ENCODE data around the gene PDCD1LG2.
"Not testable (repeated sequence)": the region's sequence is repeated elsewhere in the genome, so short reads cannot be mapped to it uniquely, and the experiment has no call there.

PDCD1LG2 gene

DNA sequence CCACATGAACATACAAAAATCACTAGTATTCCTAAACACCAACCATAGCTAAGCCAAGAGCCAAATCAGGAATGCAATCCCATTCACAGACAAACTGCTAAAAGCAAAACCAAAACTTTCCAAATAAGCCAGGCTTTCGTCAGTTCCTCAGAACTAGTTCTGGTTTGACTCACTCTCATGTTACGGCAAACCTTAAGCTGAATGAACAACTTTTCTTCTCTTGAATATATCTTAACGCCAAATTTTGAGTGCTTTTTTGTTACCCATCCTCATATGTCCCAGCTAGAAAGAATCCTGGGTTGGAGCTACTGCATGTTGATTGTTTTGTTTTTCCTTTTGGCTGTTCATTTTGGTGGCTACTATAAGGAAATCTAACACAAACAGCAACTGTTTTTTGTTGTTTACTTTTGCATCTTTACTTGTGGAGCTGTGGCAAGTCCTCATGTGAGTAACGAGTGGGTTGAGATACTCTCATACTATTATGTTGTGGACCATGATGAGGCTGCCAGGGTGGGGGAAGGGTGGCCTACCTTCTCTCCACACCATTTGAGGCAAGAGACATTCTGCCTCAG lies at the start of gene PDCD1LG2:
TSS of gene PDCD1LG2 (plus strand) at position 172 of the 572 bp plus-strand sequence. CDS start 12,016 bp downstream, outside the sequence.
- DNase-seq: no peak

DNA sequence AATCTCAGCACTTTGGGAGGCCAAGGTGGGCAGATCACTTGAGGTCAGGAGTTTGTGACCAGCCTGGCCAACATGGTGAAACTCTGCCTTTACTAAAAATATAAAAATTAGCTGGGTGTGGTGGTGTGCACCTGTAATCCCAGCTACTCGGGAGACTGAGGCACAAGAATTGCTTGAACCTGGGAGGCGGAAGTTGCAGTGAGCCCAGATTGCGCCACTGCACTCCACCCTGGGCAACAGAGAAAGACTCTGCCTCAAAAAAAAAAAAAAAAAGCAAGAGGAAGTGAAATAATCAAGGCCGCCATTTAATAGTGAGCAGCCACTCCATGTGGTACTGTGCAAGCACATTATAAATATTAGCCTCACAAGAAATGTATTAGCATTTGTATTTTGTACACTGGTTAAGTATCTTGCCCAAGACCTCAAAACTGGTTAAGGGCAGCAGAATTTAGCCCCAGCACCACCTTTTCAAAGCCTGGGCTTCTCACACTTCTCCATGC lies 45.5 kb upstream of the PDCD1LG2 start:
- DNase-seq: not testable (repeated sequence)

DNA sequence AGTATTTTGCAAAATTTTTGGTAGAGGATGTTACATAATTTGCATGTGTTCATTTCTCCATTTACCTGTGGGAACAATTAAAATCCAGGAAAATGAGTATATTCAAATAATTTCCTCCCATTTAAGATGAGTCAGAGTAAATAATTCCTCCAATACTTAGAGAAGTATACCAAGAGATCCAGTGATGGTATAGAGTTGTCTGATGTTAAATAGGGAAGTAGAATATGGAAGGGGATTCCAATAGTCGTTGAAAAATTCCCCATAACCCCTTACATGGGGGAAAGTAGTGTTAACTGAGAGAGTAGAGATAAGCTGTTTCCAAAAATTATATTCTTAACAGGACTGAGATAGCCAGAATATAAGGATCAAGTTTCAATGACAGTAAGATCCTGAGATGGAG lies 44.3 kb upstream of the PDCD1LG2 start:
- DNase-seq: no peak

DNA sequence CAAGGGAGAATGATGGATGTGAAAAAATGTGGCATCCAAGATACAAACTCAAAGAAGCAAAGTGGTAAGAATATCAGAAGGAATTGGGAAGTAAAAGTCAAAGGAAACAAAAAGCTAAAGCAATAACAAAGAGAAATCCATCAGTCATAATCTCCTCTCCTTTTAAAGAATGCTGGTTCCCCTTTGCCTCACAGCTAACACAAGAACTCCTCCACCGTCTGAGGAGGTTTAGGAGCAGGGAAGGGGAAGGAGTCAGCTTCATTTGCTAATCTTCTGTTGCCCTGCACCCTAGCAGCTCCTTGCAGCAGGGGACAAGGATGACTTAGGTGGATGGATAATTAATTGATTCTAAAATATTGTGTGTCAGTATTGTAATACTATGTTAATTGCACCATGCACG lies 43.6 kb upstream of the PDCD1LG2 start:
- DNase-seq: no peak

DNA sequence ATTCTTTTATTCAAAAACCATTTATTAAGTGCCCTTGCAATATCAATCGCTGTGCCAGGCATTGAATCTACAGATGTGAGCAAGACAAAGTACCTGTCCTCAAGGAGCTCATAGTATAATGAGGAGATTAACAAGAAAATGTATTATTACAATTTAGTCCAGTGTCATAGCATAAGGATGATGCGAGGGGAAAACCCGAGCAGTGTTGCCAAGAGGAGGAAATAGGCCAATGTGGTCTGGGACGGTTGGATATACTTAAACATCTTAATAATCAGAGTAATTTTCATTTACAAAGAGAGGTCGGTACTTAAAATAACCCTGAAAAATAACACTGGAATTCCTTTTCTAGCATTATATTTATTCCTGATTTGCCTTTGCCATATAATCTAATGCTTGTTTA lies 41.5 kb upstream of the PDCD1LG2 start:
- no peak for DNase-seq

DNA sequence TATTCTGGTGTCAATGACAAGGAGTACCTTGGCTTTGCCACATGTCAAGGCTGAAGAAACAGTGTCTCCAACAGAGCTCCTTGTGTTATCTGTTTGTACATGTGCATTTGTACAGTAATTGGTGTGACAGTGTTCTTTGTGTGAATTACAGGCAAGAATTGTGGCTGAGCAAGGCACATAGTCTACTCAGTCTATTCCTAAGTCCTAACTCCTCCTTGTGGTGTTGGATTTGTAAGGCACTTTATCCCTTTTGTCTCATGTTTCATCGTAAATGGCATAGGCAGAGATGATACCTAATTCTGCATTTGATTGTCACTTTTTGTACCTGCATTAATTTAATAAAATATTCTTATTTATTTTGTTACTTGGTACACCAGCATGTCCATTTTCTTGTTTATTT lies 40.2 kb upstream of the PDCD1LG2 start:
- no peak for DNase-seq

DNA sequence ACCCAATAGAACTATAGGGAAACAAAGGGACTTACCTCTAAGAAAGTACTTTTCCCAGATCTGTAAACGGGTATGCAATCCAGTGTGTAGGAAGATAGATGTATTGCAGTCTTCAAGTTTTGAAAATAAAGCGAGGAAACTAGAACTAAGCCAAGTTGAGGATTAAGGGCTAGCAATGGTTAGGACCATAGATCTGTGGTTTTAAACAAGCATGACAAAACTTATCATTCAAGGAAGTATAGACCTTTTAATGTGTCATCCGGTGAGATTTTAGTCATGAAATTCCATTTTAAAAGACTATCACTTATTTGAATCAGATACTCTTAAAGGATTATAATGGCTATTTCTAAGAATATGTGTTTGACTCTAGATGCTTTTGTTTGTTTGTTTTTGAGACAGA lies 39.5 kb upstream of the PDCD1LG2 start:
- no peak for DNase-seq

DNA sequence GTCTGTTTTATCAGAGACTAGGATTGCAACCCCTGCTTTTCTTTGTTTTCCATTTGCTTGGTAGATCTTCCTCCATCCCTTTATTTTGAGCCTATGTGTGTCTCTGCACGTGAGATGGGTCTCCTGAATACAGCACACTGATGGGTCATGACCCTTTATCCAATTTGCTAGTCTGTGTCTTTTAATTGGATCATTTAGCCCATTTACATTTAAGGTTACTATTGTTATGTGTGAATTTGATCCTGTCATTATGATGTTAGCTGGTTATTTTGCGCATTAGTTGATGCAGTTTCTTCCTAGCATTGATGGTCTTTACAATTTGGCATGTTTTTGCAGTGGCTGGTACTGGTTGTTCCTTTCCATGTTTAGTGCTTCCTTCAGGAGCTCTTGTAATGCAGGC lies 34.7 kb upstream of the PDCD1LG2 start:
- not testable (repeated sequence) for DNase-seq

DNA sequence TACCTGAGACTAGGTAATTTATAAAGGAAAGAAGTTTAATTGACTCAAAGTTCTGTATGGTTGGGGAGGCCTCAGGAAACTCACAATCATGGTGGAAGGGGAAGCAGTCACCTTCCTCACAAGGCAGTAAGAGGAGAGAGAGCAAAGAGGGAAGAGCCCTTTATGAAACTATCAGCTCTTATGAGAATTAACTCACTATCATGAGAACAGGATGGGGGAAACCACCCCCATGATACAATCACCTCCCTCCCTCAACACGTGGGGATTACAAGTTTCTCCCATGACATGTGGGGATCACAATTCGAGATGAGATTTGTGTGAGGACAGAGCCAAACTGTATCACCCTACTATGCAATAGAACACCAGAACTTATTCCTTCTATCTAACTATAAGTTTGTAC lies 32.1 kb upstream of the PDCD1LG2 start:
- DNase-seq: no peak

DNA sequence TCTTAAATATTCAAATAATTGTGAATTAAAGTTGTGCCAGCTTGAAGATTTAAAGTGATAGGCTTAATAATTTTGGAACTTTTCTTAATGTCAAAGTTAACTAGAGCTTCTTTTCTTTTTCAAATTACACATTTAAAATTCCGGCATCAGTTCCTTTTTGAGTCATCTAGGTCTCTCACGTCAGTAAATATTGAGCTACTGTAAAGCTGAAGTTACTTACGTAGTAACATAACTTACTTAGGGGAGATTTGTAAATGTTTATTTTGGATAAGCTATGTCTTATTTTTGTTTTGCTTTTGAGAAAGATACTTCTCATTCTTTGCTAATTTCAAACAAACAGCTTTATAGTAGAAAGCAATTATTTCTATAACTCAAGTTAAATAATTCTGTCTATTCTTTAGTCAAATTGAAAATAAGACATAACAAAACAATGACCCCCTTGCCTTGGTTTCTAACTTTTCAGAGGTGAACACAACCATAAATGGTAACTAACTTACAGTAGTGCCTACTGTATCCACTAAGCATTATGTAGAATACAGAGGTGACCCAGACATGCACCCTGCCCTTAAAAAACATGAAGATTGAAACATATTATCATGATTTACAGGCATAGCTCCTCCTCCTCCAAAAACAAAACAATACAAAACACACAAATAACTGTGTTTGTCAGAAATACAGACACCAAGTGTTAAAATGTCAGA lies 30.2 kb upstream of the PDCD1LG2 start:
- no peak for DNase-seq

DNA sequence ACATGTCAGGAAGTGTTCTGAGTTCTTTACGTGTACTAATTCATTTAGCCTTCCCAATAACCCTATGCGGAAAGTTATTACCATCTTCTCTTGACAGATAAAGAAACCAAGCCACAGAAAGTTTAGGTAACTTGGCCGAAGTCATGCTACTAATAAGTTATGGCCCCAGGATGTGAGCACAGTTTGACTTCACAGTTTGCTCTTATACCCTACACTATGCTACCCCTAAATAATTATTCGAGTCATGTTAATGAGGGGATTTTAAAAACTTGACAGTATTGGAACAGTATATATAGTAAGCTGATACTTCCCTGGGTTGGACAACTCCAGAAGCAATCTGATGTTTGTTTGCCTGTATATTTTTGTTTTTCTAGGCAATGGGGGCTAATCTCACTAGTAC lies 29.4 kb upstream of the PDCD1LG2 start:
- no peak for DNase-seq

DNA sequence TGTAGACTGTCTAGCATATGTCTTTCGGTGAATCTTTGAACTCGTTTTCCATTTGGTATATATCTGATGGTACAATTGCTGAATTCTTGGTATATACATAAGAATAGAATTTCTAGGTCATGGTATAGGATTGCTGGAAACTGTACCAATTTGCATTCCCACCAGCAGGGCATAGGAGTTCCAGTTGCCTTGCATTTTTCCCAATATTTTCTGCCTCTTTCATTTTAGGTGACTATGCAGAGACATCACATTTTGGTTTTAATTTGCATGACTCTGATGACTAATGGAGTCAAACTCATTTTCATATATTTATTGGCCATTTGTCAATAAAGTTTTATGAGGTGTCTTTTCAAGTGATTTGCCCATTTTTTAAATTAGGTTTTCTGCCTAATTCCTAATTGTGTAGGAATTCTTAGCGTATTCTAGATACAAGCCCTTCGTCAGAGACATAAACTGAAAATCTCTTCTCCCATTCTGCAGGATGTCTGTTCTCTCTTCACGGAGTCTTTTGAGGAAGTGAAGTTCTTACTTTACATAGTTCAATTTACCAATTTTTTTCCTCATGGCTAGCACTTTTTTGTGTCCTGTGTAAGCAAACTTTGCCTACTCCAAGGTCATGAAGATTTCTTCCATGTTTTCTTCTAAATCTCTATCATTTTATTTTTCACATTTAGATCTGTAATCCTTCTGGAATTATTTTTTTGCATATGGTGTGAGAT lies 28.9 kb upstream of the PDCD1LG2 start:
- DNase-seq: no peak

DNA sequence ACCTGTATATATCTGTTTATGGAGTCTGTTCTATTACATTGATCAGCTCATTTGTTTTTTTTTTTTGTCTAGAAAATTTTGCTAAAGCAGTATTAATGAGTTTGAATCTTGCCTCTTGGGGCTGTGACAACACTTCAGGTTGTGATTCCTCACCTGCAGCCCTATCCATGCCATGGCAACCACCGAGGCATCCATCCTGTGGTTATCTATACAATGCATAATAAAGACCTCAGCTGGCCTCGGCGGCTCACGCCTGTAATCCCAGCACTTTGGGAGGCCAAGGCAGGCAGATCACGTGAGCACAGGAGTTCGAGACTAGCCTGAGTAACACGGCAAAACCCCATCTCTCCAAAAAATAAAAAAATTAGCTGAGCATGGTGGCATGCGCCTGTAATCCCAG lies 28.1 kb upstream of the PDCD1LG2 start:
- no peak for DNase-seq

DNA sequence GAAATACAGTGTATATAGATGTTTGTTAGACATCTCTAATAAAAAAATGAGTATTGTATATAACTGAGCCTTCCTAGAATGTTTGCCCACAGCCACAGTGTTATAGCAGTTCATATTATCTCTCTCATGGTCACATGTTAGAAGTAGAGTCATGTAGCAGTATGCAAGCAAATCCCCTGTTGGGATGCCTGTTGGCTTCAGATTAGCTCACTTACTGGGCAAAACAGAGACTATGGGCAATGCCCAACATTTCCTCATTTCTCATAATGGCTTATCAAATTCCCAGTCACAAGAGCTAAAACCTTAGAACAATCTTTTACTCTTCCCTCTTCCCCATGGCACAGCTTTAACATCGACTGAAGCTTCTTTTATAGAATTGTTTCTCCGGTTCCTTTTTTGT lies 27.0 kb upstream of the PDCD1LG2 start:
- DNase-seq: no peak

DNA sequence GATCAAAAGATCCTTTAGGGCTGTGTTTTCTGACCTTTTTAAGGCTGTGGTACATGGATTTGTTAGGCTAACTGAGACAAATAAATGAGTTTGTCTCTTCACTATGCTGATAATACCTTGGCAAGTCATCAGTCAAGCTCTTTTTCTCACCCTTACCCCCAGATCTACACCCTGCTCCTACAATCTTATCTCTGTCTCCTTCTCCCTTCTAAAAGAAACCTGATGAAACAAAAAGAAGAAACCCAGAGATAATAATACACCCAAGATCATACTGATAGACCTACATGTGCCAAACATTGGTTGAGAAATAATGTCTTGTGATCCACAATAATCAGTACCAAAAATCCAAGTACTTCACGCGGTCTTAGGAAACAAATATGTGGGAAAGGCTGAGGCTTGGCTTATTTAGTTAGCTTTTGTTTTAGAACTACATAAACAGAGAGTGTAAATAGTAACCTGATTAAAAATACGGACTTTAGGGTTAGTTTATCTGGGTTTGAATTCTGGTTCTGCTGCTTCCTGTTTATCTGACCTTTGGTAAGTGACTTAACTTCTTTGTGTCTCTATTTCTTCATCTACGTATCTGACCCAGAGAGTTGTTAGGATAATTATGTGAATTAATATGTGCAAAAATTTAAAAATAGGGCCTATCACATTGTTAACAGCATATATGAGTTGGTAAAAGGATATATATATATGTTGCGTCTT lies 24.8 kb upstream of the PDCD1LG2 start:
- DNase-seq: no peak

DNA sequence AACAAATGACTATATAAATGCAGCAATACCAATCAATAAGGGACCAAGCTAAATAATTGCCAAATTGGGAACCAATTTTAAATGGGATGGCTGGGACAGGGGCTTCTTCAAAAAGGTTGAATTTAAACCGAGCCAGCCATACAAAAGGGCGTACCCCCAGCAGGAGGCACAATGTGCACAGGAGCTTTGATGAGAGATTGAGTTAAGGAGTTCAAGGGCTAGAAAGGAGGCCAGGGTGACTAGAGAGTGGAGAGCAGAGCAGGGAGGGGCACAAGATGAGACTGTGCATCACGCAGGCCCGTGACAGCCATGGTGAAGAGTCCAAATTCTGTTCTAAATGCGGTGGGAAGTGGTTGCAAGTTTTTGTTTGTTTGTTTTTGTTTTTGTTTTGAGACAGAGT lies 23.3 kb upstream of the PDCD1LG2 start:
- no peak for DNase-seq

DNA sequence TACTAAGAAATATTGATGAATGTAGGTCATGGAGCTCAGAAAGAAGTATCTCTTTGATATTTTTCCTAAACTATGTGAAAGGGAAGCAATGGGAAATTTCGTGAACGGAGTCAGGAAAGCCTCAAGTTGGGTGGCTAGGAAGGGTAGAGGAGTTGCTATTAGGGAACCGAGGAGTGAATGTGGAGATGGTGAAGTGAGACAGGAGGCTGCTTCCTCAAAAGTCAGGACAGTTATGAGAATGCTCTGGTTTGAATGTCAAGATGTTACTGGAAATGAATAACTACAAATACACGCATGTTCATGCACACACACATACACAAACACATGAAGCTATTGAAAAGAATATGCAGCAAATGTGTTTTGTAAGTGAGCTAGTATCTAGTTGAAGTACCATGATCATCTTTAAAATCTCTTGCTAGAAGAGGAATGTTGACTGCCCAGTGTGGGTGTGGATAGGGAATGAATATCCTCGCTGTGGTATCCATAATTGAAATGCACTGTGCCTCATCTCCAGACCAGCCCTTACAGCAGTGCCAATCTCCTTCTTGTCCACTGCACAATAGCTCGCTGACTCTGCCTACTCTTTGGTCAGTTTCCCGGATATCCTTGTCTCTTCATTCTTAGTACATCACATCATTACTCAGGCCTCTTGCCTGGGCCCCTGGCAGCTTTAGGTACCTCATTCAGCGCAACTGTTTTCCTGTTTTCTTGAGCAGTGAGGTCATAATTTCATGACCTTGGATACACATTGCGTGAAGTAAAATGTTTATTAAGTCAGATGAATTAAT lies 21.9 kb upstream of the PDCD1LG2 start:
- DNase-seq: no peak

DNA sequence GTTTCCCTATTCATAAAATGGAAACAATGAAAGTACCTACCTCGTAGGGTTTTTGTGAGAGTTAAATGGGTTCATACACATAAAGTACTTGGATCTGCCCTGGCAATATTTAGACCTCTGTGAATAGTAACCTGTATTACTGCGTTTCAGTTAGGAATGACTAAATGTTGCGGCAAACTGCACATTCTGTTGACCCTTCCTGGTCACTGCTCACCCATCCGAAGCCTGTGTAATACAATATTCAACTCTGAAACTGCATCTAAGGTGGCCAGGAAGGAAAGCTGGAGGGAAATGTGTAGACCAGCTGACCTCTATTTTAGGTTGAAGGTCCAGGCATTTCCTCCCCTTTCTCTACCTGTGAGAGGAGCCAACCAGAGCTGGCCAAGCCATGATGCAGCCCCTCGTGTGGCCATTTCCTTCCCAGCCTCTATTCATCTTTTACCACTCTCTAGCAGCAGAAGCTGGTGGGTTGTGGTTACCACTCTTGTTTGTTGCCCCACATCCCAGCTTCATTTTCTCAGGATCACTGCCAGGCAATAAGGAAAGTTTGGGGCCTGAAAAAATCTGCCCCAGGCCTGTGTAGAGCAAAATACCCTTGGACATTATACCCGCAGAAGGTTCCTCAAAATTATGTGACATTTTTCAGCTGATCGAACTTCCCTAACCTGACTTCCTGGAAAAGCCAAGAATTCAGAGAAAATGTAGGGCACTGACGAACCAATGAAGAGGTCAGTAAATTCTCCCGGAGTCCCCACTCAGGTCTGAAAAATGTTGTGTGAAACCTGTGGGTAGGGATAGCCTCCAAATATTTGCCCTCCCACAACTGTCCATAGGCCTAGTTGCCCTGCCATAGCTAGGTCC lies 20.5 kb upstream of the PDCD1LG2 start:
- no peak for DNase-seq

DNA sequence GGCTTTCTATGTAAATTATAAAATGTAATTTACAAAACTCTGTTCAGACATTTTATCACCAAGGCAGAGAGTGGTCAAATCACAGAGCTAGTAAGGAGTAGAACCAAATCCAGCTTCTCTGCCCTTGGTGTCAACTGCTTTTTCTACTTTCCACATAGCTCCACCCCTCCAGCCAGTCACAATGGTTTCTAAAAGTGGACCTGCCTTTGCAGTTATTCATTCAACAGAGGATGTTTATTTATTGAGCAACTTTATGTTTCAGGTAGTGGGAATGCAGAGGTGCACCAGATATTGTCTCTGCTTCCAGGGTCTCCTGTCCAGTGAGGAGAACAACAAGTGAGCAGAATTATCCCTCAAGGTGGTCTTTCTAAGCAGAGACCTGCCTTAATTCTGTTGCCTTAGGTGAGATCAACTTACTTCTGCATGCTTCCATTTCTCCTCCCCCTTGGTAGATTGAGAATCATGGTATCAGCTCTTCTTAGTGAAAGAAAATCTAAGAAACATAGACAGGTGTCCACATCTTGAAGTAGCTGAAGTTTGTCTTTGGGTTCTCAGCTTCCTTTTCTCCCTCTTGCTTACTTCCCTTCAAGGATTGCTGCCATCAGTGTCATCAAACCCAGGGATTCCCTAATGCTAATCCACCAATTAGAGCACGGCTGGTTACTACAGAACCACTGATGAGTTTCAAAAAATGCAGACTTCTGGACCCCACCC lies 17.2 kb upstream of the PDCD1LG2 start:
- DNase-seq: no peak

DNA sequence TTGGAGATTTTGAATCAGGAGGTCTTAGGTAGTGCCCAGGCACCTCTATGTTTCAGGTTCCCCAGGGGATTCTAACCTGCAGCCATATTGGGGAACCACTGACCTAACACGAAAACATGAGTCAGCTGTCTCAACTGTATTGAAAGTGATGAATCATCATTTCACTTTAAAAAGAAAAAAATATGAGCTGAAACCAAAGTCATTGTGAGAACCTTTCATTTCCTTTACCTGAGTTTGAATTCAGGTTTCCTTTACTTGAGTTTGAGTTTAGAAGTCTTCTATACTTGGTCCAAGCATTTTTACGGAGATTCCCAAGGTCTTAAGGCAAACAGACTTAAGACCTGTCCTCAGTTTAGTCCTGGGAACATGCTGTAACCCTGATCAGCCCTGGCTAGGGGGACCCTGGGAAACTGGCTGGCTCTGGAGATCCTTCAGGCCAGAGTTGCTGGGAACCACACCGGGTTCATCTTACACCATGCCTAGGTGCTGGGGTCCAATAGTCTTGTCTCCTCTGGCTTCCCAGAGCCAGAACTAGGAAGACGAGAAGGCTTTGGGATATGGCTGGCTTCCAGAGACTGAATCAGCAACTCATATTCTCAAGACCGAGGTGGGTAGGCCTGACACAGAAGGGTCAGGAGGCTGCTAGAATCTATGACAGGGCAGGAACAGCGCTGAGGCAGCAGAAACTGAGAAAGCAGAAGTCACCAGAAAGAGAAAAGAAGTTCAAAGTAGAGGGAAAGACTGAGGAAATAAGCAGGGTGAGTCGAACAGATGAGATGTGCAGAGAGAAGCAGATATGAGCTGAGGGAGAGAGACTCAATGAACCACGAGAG lies 16.4 kb upstream of the PDCD1LG2 start:
- DNase-seq: no peak

Measured in NCI-H69 (cell line).